HL-60 (cell line): Measurements from ENCODE around the gene TDG.

Experiments used
- DNase-seq, 2 experiments: peaks; one replicate each; pipeline ENCODE4 v3.0.0-alpha.2; 2010 to 2020; ENCODE audit warnings: low read depth in 1 of 2, low spot score in 1 of 2
- H3K27ac ChIP-seq: fragments of 250-450 bp; sonication (Bioruptor Pico); replicated peaks from 2 replicates; pipeline ENCODE4 v1.5.1; 2020; ENCODE audit warnings: mild to moderate bottlenecking, moderate library complexity
- H3K27me3 ChIP-seq: fragments of 250-450 bp; sonication (Bioruptor Pico); 2 replicates; pipeline ENCODE4 v1.5.1; 2021; ENCODE audit warnings: mild to moderate bottlenecking, moderate library complexity; ENCODE audit not compliant: insufficient read depth, poor library complexity, severe bottlenecking
- H3K4me3 ChIP-seq: replicated peaks from 2 replicates; pipeline ENCODE4 v1.5.1; 2011; ENCODE audit warnings: mild to moderate bottlenecking, control low read depth, low read length; ENCODE audit not compliant: insufficient read depth
- GABPA ChIP-seq: IDR thresholded peaks from 2 replicates; pipeline ENCODE4 v1.6.1; 2012; ENCODE audit warnings: low read depth
- POLR2AphosphoS5 ChIP-seq: IDR thresholded peaks from 2 replicates; pipeline ENCODE4 v1.6.1; 2012; ENCODE audit warnings: low read depth
- REST ChIP-seq: IDR thresholded peaks from 2 replicates; pipeline ENCODE4 v1.6.1; 2012; ENCODE audit warnings: low read depth; ENCODE audit not compliant: insufficient replicate concordance
- SPI1 ChIP-seq: IDR thresholded peaks from 2 replicates; pipeline ENCODE4 v1.6.1; 2012; ENCODE audit warnings: low read depth, mild to moderate bottlenecking, borderline replicate concordance
- TF ChIP-seq, protein P1 (sequence below): IDR thresholded peaks from one replicate; pipeline ENCODE4 v1.5.1; 2011; ENCODE audit warnings: low read length, control low read depth, inconsistent platforms; ENCODE audit not compliant: insufficient read depth

Gene TDG

DNA sequence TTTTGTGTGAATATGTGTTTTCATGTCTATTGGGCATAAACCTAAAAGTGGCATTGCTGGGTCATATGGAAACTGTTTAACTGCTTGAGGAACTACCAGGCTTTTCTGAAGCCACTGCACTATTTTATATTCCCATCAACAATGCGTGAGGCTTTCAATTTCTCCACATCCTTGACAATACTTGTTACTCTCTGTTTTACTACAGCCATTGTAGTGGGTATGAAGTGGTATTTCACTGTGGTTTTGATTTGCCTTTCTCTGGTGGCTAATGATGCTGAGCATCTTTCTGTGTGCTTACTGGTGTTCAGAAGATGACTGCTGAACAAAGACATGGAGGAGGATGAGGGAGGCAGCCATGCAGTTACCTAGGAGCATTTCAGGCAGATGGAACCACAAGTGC lies 13.2 kb upstream of the TDG start:
- DNase-seq, result no peak
- TF ChIP-seq, protein P1, sequence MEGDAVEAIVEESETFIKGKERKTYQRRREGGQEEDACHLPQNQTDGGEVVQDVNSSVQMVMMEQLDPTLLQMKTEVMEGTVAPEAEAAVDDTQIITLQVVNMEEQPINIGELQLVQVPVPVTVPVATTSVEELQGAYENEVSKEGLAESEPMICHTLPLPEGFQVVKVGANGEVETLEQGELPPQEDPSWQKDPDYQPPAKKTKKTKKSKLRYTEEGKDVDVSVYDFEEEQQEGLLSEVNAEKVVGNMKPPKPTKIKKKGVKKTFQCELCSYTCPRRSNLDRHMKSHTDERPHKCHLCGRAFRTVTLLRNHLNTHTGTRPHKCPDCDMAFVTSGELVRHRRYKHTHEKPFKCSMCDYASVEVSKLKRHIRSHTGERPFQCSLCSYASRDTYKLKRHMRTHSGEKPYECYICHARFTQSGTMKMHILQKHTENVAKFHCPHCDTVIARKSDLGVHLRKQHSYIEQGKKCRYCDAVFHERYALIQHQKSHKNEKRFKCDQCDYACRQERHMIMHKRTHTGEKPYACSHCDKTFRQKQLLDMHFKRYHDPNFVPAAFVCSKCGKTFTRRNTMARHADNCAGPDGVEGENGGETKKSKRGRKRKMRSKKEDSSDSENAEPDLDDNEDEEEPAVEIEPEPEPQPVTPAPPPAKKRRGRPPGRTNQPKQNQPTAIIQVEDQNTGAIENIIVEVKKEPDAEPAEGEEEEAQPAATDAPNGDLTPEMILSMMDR, result no peak
- TF ChIP-seq GABPA (no peak), SPI1 (no peak), POLR2AphosphoS5 (no peak), REST (no peak)

GRCh38 chr12:103955811-103956508 lies 9.7 kb upstream of the TDG start:
- peak overlapping the region; percentile 83 for H3K27ac ChIP-seq
- peak in 1 of 2 experiments; percentile 9 for DNase-seq
- H3K27me3 ChIP-seq, result no peaks in the 10 kb centered on the region
- H3K4me3 ChIP-seq, result peak overlapping the region; percentile 75
- no peak for TF ChIP-seq GABPA
- TF ChIP-seq POLR2AphosphoS5, result no peak
- no peak for TF ChIP-seq REST

More for the DNA sequence above, 13.2 kb upstream of the TDG start:
- no peaks in the 10 kb centered on the region for H3K27me3 ChIP-seq
- no peak overlapping the region for H3K27ac ChIP-seq
- no peak overlapping the region for H3K4me3 ChIP-seq

DNA sequence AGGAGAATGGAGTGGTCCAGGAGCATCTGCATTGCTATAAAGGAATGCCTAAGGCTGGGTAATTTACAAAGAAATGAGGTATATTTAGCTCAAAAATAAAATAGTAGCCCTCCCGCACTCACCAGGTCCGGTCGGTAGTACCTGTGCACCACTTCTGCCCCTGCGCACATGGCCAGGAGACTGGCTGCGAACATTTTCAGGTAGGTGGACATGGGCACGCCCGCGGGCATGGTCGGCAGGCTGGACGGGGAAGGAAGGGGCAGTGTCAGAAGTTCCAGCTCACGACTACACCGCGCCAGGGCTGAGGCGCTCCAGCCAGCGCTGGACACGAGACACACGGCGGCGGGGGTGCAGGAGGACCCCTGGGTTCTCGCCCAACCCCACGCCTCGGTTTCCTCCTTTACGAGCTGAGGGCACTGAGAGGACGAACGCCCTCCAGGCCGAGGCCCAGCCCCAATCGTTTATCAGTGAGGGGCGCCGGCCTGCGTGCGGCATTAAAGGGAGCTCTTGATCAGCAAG lies 9.1 kb upstream of the TDG start:
- peak overlapping the region; percentile 83 for H3K27ac ChIP-seq
- H3K4me3 ChIP-seq, result peak overlapping the region; percentile 75
- H3K27me3 ChIP-seq, result no peaks in the 10 kb centered on the region
- DNase-seq, result peak in 1 of 2 experiments; percentile 18
- TF ChIP-seq POLR2AphosphoS5 (no peak), SPI1 (no peak), GABPA (no peak), REST (no peak)
- TF ChIP-seq, protein P1, result no peak
